Measurements from ENCODE around the gene LTBP1. TPM values are rescaled to one million over a fixed set of nuclear protein-coding genes. Genes with fewer than 3 reads are reported as not detected.

LTBP1 gene
- total and polyA plus RNA-seq, 2 of the 13 experiments (the other 11 are each of a cell fraction or from before 2014, with no cell fraction given), result 0.12 to 0.22 TPM

GRCh38 chr2:33131749-33132148 lies 185.0 kb downstream of the LTBP1 start:
- Histone ChIP-seq H3K79me2 (ENCODE audit: insufficient read depth, low read length) (no peaks in the 10 kb centered on the region), H3K9ac (ENCODE audit: insufficient read depth, low read depth, low read length) (no peak overlapping the region), H3K27me3 (ENCODE audit: control insufficient read depth in 1 of 2, insufficient read depth in 2 of 2, low read length in 2 of 2) (peaks cover 0 to 20% of the 10 kb centered on the region in 2 experiments; a peak in 3 of 5 replicates), H3K36me3 (replicated peaks in 1 of 2; ENCODE audit: control insufficient read depth in 1 of 2, insufficient read depth in 2 of 2, low read length in 2 of 2) (no peaks in the 10 kb centered on the region), H3K9me3 (ENCODE audit: low read length) (no peaks in the 10 kb centered on the region), H4K20me1 (ENCODE audit: insufficient read depth, low read length) (no peaks in the 10 kb centered on the region), H2AFZ (ENCODE audit: low read length) (no peak overlapping the region), H3K4me3 (replicated peaks in 1 of 3; ENCODE audit: insufficient read depth in 1 of 3, low read depth in 2 of 3, low read length in 3 of 3) (no peak overlapping the region), H3K27ac (ENCODE audit: extremely low read length, insufficient read depth, low read length) (no peak overlapping the region), H3K4me2 (ENCODE audit: low read depth, low read length) (no peak overlapping the region), H3K4me1 (ENCODE audit: insufficient read depth, low read length) (peaks cover 14% of the 10 kb centered on the region)
- no peak for TF ChIP-seq ZNF703 (CRISPR knock-in tag; IDR thresholded peaks at IDR 0.05; ENCODE audit: borderline replicate concordance)
- no peak for TF ChIP-seq ZNF776 (CRISPR knock-in tag; IDR thresholded peaks at IDR 0.05)
- TF ChIP-seq TOE1 (CRISPR knock-in tag; IDR thresholded peaks at IDR 0.05), result no peak
- no peak for TF ChIP-seq MATR3 (CRISPR knock-in tag; IDR thresholded peaks at IDR 0.05)
- TF ChIP-seq XRCC5 (optimal IDR thresholded peaks at IDR 0.05; ENCODE audit: low read length), result no peak
- no peak for TF ChIP-seq TMF1 (CRISPR knock-in tag; IDR thresholded peaks at IDR 0.05; ENCODE audit: low read depth)
- TF ChIP-seq TRAFD1 (CRISPR knock-in tag; IDR thresholded peaks at IDR 0.05; ENCODE audit: borderline replicate concordance), result no peak
- TF ChIP-seq ZNF891 (CRISPR knock-in tag; IDR thresholded peaks at IDR 0.05), result no peak
- no peak for TF ChIP-seq ZBTB14 (CRISPR knock-in tag; IDR thresholded peaks at IDR 0.05)
- TF ChIP-seq ZNF552 (CRISPR knock-in tag; IDR thresholded peaks at IDR 0.05; ENCODE audit: borderline replicate concordance), result no peak
- TF ChIP-seq CERS6 (CRISPR knock-in tag; IDR thresholded peaks at IDR 0.05), result no peak
- no peak for TF ChIP-seq ZNF207 (IDR thresholded peaks at IDR 0.05; ENCODE audit: borderline replicate concordance)
- no peak for TF ChIP-seq MTA1 (CRISPR knock-in tag; IDR thresholded peaks at IDR 0.05; ENCODE audit: borderline replicate concordance)
- TF ChIP-seq KDM4B (CRISPR knock-in tag; IDR thresholded peaks at IDR 0.05), result no peak
- TF ChIP-seq ZFP90 (CRISPR knock-in tag; IDR thresholded peaks at IDR 0.05; ENCODE audit: borderline replicate concordance), result no peak
- ChIA-PET POLR2A (no interaction called here), CTCF (ENCODE audit: low intra/inter-chr PET ratio, low total read pairs) (no interaction called here)
- DNase-seq (ENCODE audit: low spot score) (no peak), ATAC-seq (no peak), FAIRE-seq (no peak)
- WGBS (ENCODE audit: low lambda C conversion rate), result 38% methylated on average over 2 of the region's 2 CpGs
- no TSS peak for BruUV-seq (replicated peaks)
- intact Hi-C loops (cut with micrococcal nuclease; ENCODE audit: unreplicated experiment) (loop anchor here (10.0 kb wide), 1 partner anchor 243 kb away; no protein-coding TSS in a partner anchor), in situ Hi-C loops (cut with HindIII; ENCODE audit: extremely low pct_ligation_motif_present, low pct_unique_long_range_greater_than_20kb) (no loop called here)

Data from HepG2 (cell line).